Trophoblast cell (in vitro differentiated cells and primary cell): ENCODE results near the gene MKI67.

Experiments
- DNase-seq, 2 donors: peaks; one replicate each; pipeline ENCODE4 v3.0.0-alpha.2; 2016
- H2AFZ ChIP-seq: 2 replicates; pipeline ENCODE4 v1.6.1; 2013; ENCODE audit warnings: low read length, moderate library complexity, mild to moderate bottlenecking; ENCODE audit not compliant: insufficient read depth, poor library complexity
- H2AK5ac ChIP-seq: 2 replicates; pipeline ENCODE4 v1.6.1; 2013; ENCODE audit warnings: mild to moderate bottlenecking, low read length
- H2BK120ac ChIP-seq: 2 replicates; pipeline ENCODE4 v1.6.1; 2013; ENCODE audit warnings: low read length, mild to moderate bottlenecking, moderate library complexity; ENCODE audit not compliant: insufficient read depth, poor library complexity
- H2BK12ac ChIP-seq: 2 replicates; pipeline ENCODE4 v1.6.1; 2013; ENCODE audit warnings: mild to moderate bottlenecking, low read length, moderate library complexity
- H2BK5ac ChIP-seq: 2 replicates; pipeline ENCODE4 v1.6.1; 2013; ENCODE audit warnings: low read length, low read depth, moderate library complexity, mild to moderate bottlenecking; ENCODE audit not compliant: poor library complexity
- H3K14ac ChIP-seq: 2 replicates; pipeline ENCODE4 v1.6.1; 2013; ENCODE audit warnings: mild to moderate bottlenecking, low read length
- H3K18ac ChIP-seq: 2 replicates; pipeline ENCODE4 v1.6.1; 2013; ENCODE audit warnings: mild to moderate bottlenecking, low read length
- H3K23ac ChIP-seq: 2 replicates; pipeline ENCODE4 v1.6.1; 2013; ENCODE audit warnings: low read length
- H3K27ac ChIP-seq: 2 replicates; pipeline ENCODE4 v1.5.1; 2013; ENCODE audit warnings: low read depth, mild to moderate bottlenecking, inconsistent platforms, low read length, moderate library complexity
- H3K27me3 ChIP-seq: 2 replicates; pipeline ENCODE4 v1.6.1; 2013; ENCODE audit warnings: inconsistent platforms, mild to moderate bottlenecking, low read length, moderate library complexity; ENCODE audit not compliant: insufficient read depth
- H3K36me3 ChIP-seq, 2 experiments: 1 replicate in 1 of 2; 2 replicates in 1 of 2; pipeline ENCODE4 v1.6.1; 2013; ENCODE audit warnings: low read length in 2 of 2, mild to moderate bottlenecking in 2 of 2, moderate library complexity in 1 of 2; ENCODE audit not compliant: insufficient read depth in 2 of 2, control insufficient read depth in 1 of 2
- H3K4ac ChIP-seq: 2 replicates; pipeline ENCODE4 v1.6.1; 2013; ENCODE audit warnings: low read depth, mild to moderate bottlenecking, low read length, moderate library complexity
- H3K4me1 ChIP-seq, 2 experiments: 1 replicate in 1 of 2; 2 replicates in 1 of 2; pipeline ENCODE4 v1.6.1; 2013; ENCODE audit warnings: low read length in 2 of 2, mild to moderate bottlenecking in 2 of 2, moderate library complexity in 1 of 2; ENCODE audit not compliant: insufficient read depth in 2 of 2, control insufficient read depth in 1 of 2
- H3K4me2 ChIP-seq: 2 replicates; pipeline ENCODE4 v1.6.1; 2013; ENCODE audit warnings: inconsistent platforms, mild to moderate bottlenecking, low read length, moderate library complexity
- H3K4me3 ChIP-seq: 2 replicates; pipeline ENCODE4 v1.5.1; 2013; ENCODE audit warnings: mild to moderate bottlenecking, low read depth, low read length, inconsistent platforms
- H3K79me1 ChIP-seq: one replicate; pipeline ENCODE4 v1.6.1; 2013; ENCODE audit warnings: low read length
- H3K79me2 ChIP-seq: 2 replicates; pipeline ENCODE4 v1.6.1; 2013; ENCODE audit warnings: low read length, mild to moderate bottlenecking; ENCODE audit not compliant: control insufficient read depth, insufficient read depth, poor library complexity
- H3K9ac ChIP-seq: 2 replicates; pipeline ENCODE4 v1.6.1; 2013; ENCODE audit warnings: mild to moderate bottlenecking, low read length
- H3K9me3 ChIP-seq: 2 replicates; pipeline ENCODE4 v1.6.1; 2013; ENCODE audit warnings: low read depth, mild to moderate bottlenecking, control low read depth, inconsistent platforms, low read length; ENCODE audit not compliant: insufficient read depth
- H4K12ac ChIP-seq: 2 replicates; pipeline ENCODE4 v1.6.1; 2013; ENCODE audit warnings: low read depth, mild to moderate bottlenecking, low read length, moderate library complexity
- H4K8ac ChIP-seq: 2 replicates; pipeline ENCODE4 v1.6.1; 2013; ENCODE audit warnings: low read depth, mild to moderate bottlenecking, low read length, moderate library complexity
- H4K91ac ChIP-seq: one replicate; pipeline ENCODE4 v1.6.1; 2013; ENCODE audit warnings: low read depth, mild to moderate bottlenecking, low read length, moderate library complexity
- WGBS: extraction: QIAGEN DNeasy Blood & Tissue Kit; methylation state at CpG from one replicate; pipeline ENCODE4 v1.1.7; 2013; ENCODE audit warnings: missing lambda C conversion rate; ENCODE audit not compliant: insufficient read length, insufficient coverage; ENCODE audit errors: extremely low coverage; 5-methylcytosine and 5-hydroxymethylcytosine counted together

Gene MKI67

DNA sequence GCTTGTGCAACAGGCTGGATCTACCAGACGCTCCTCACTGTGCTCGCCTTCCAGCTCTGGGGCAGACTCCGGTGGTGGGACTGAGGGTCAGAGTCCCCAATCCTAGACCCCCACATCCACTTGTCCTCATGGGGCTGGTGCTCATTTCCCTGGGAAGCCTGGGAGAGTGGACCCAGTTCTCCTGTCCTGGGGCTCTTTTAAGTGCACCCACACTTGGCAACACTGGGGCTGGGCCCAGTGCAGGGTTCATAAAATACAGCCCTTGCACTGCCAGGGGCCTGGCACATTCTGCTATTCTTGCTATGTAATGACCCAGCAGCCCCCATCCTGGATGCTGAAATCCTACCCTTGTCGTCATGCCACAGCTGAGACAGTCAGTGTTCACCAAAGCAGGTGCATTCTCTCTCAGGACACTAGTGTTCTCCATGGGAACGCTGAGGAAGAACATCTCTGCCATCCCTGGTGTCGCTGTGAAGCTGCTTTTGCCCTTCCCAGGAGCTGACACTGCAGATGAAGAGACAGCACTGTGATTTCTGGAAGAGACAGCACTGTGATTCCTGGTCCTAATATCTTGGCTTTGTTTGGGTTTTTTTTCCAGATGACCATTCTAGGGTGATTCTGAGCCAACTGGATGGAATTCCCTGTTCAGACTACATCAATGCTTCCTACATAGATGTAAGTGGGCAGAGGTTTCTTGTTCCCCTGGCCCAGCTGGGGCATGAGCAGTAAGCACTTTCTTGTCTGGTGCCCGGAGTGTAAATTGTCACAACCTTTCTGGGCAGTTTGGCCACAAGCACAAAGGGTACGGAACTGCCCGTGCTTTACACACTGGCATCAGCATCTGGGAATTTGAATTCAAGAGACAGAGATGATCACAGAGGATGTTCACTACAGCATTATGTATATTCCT is 65.6 kb downstream of the MKI67 start:
- Histone ChIP-seq H2BK12ac (no peak overlapping the region), H3K27me3 (no peaks in the 10 kb centered on the region), H2AK5ac (no peak overlapping the region), H4K8ac (no peak overlapping the region), H3K79me1 (peaks cover 3% of the 10 kb centered on the region), H4K12ac (no peak overlapping the region), H2BK5ac (no peak overlapping the region), H3K18ac (no peak overlapping the region), H2AFZ (no peak overlapping the region), H3K4ac (no peak overlapping the region), H3K79me2 (no peaks in the 10 kb centered on the region), H3K14ac (no peak overlapping the region), H4K91ac (no peak overlapping the region), H3K23ac (no peak overlapping the region), H3K4me2 (no peak overlapping the region), H3K9me3 (peaks cover 10% of the 10 kb centered on the region), H3K27ac (no peak overlapping the region), H3K4me3 (peak overlapping the region; percentile 61), H3K9ac (no peak overlapping the region), H3K4me1 (peaks cover 4 to 6% of the 10 kb centered on the region in 2 experiments), H3K36me3 (peaks cover 22 to 26% of the 10 kb centered on the region in 2 experiments), H2BK120ac (no peak overlapping the region)
- no peak for DNase-seq
- WGBS, result no CpG with 5 or more reads among the region's 9 CpGs

DNA sequence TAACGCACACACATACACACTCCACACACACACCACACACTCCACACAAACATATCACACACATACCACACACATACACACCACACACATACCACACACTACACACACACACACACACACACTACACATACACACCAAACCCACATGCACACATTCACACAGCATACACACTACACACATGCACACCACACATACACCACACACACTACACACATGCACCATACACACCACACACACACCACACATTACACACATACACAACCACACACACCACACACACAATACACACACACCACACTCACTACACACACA is 66.3 kb downstream of the MKI67 start:
- no peak for DNase-seq
- Histone ChIP-seq H3K14ac (no peak overlapping the region), H3K23ac (peak overlapping the region; percentile 97), H3K9me3 (peaks cover 10% of the 10 kb centered on the region), H3K4ac (no peak overlapping the region), H3K79me1 (peaks cover 3% of the 10 kb centered on the region), H3K79me2 (no peaks in the 10 kb centered on the region), H3K27ac (no peak overlapping the region), H4K12ac (no peak overlapping the region), H3K4me1 (peaks cover 4 to 6% of the 10 kb centered on the region in 2 experiments), H4K8ac (no peak overlapping the region), H3K4me3 (peak overlapping the region; percentile 61), H3K36me3 (peaks cover 24 to 29% of the 10 kb centered on the region in 2 experiments), H4K91ac (no peak overlapping the region), H2BK5ac (no peak overlapping the region), H3K9ac (no peak overlapping the region), H3K4me2 (no peak overlapping the region), H3K18ac (no peak overlapping the region), H2BK120ac (no peak overlapping the region), H2AK5ac (no peak overlapping the region), H3K27me3 (no peaks in the 10 kb centered on the region), H2AFZ (no peak overlapping the region), H2BK12ac (no peak overlapping the region)
- 100% methylated on average over 1 of the region's 1 CpG for WGBS

DNA sequence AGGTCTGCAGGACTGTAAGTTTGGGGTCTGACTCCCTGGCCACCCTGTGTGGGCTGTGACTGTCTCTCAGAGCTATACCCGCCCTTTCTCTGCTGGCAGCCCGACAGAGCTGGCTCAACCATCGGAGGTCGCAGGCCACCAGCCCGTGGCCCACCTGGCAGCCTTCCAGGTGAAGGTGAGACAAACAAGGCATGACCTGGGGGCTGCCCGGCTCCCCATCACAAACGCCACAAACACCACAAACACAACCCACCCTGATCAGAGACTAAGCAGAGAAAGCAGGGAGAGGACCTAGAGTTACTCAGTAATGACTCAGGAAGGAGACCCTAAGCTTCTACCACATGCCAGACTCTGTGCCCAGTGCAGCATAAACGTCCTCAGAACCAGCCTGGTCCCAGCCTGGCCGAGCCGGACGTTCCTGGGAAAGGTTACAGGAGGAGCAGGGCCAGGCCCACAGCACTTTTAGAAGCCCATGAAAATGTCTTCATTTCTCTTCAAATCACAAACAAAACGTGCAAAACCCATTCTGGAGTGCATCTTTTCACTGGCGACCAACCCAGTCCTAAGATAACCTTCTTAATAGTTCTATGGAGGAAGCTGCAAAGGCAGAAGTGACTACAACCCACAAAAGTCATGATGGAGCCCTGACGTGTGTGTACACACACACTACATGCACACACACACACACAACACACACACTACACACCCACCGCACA is 66.8 kb downstream of the MKI67 start:
- Histone ChIP-seq H3K9me3 (peaks cover 10% of the 10 kb centered on the region), H2BK120ac (no peak overlapping the region), H3K27me3 (no peaks in the 10 kb centered on the region), H3K4me1 (peaks cover 6 to 9% of the 10 kb centered on the region in 2 experiments), H4K12ac (no peak overlapping the region), H3K79me1 (peaks cover 3% of the 10 kb centered on the region), H3K14ac (no peak overlapping the region), H3K9ac (no peak overlapping the region), H3K79me2 (no peaks in the 10 kb centered on the region), H2AK5ac (no peak overlapping the region), H3K23ac (peak overlapping the region; percentile 37), H3K36me3 (peaks cover 27 to 29% of the 10 kb centered on the region in 2 experiments), H3K18ac (no peak overlapping the region), H2AFZ (no peak overlapping the region), H3K27ac (no peak overlapping the region), H4K8ac (no peak overlapping the region), H4K91ac (no peak overlapping the region), H3K4ac (no peak overlapping the region), H2BK5ac (no peak overlapping the region), H3K4me3 (peak overlapping the region; percentile 61), H3K4me2 (no peak overlapping the region), H2BK12ac (no peak overlapping the region)
- WGBS, result 100% methylated on average over 1 of the region's 15 CpGs
- DNase-seq, result no peak

DNA sequence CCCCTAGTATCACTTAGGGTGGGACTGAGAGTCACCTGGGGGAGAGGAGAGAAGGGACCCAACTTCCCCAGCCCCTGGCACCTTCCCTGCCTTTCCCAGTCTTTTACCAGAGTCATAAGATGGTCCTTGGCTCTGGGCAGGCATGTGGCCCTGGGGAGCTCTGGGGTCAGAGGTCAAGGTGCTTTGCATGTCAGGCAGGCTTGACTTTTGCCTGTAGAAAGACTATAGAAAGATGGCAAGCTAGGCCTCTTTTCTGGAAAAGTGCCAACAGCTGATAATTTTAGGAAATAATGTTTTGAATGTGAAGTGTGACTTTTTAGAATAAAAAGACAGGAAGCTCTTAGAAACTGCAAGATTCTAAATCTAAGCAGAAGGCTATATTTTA is 67.5 kb downstream of the MKI67 start:
- no peak overlapping the region for H4K8ac ChIP-seq
- H4K91ac ChIP-seq, result no peak overlapping the region
- H3K79me1 ChIP-seq, result no peaks in the 10 kb centered on the region
- DNase-seq, result no peak
- no peaks in the 10 kb centered on the region for H3K27me3 ChIP-seq
- H2BK5ac ChIP-seq, result no peak overlapping the region
- no peak overlapping the region for H2BK12ac ChIP-seq
- no peak overlapping the region for H3K23ac ChIP-seq
- H2BK120ac ChIP-seq, result no peak overlapping the region
- no peak overlapping the region for H2AK5ac ChIP-seq
- H3K14ac ChIP-seq, result no peak overlapping the region
- H3K27ac ChIP-seq, result no peak overlapping the region
- H3K4ac ChIP-seq, result no peak overlapping the region
- H3K9me3 ChIP-seq, result peaks cover 10% of the 10 kb centered on the region
- H2AFZ ChIP-seq, result no peak overlapping the region
- no peak overlapping the region for H3K9ac ChIP-seq
- no peak overlapping the region for H3K18ac ChIP-seq
- no peaks in the 10 kb centered on the region for H3K79me2 ChIP-seq
- H3K4me1 ChIP-seq, result peaks cover 6 to 9% of the 10 kb centered on the region in 2 experiments
- H3K4me2 ChIP-seq, result no peak overlapping the region
- H3K36me3 ChIP-seq, result peaks cover 23 to 24% of the 10 kb centered on the region in 2 experiments
- no peak overlapping the region for H3K4me3 ChIP-seq
- H4K12ac ChIP-seq, result no peak overlapping the region
